Head of caudate nucleus (tissue), 42 donors: ENCODE data around the gene TNIK.

Experiments
- DNase-seq, 42 donors: peaks; one replicate each; pipeline versions ENCODE4 v3.0.0 to v3.0.0-alpha.2; 2020 to 2021; ENCODE audit warnings: mixed read lengths in 7 of 42
- intact Hi-C: fragments of 100-400 bp; cut with DNase I; formaldehyde crosslinking; loops from one replicate; pipeline ENCODE4 v1.15.0; 2022

TNIK gene

DNA sequence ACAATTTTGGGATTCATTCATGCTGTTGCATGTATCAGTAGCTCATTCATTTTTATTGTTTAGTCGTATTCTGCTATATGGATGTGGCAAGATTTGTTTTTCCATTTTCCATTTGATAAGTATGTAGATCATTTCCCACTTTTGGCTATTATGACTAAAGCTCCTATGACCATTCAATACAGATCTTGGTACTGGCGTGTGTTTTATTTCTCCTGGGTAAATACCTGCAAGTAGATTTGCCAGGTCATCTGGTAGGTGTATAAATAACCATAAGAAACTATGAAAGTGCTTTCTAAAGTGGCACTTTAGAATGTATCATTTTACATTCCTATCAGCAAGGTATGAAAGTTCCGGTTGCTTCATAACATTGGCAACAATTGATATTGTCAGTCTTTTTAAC lies 124.6 kb downstream of the TNIK start:
- intact Hi-C loops = no loop called here

DNA sequence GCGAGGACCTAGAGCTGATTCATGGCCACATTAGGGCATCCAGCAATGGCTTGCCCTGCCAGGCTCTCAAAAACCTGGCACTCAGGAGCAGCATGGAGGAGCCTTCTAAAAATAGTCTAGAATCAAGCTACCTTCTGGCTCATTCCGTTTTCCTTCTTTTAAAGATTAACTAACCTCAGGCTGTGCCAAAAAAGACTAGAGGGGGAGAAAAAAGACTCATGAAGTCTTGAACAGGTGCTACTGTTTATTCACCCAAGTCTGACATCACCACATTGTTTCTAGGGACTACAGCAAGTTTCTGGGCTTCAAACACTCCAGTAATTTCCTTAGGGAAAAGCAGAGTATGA lies 125.8 kb downstream of the TNIK start:
- DNase-seq = no peak
- intact Hi-C loops = no loop called here

More for the DNA sequence above, 124.6 kb downstream of the TNIK start:
- DNase-seq = no peak

DNA sequence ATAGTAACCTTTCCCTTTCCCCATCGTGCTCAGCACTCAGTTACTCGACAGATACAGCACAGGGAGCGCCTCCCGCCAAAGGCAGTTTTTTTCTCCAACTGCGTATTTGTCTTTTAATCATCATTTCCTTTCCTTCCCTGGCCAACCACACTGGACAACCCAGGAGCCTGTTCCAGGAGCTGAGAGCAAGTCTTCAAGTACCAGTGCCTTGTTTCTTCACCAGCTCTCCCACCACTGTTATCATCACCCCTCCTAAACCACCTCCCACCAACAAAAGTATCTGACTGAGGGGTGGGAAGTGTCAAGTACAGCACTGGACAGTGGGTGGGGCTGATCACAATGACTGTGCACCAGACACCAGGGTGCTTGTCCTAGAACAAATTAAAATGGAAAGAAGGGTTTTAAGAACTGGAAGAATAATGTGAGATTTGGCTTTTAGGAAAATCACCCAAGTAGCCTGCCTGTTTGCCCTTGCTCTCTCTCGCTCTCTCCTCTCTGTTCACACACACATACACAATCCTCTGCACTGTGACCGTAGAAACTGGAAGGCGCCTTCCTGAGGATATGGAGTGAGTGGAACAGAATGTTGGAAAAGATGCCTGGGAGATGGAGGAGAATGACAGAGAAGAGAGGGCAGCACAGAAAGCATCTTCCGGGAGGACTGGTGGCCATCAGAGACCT lies 126.3 kb downstream of the TNIK start:
- intact Hi-C loops = no loop called here
- DNase-seq = no peak

DNA sequence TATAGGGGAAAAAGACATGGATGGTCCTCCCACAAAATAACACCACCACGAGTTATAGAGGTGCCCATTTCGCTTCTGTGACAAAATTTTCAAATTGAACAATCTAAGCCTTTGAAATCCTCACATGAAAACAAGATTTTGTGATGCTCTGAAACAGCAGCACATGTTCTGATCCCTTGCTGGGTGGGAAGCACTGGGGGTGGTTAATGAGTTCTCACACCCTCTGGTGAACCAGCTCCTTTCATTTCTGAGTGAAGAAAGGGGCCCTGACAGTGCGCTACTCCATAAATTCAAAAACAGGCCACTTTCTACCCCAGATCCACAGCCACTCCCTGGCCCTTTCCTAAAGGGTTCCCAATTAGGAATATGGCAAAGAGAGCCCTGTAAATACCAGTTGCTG lies 129.3 kb downstream of the TNIK start:
- DNase-seq = peak in 23 of 42 donors; percentile 32 to 81 (median 55)
- intact Hi-C loops = no loop called here

DNA sequence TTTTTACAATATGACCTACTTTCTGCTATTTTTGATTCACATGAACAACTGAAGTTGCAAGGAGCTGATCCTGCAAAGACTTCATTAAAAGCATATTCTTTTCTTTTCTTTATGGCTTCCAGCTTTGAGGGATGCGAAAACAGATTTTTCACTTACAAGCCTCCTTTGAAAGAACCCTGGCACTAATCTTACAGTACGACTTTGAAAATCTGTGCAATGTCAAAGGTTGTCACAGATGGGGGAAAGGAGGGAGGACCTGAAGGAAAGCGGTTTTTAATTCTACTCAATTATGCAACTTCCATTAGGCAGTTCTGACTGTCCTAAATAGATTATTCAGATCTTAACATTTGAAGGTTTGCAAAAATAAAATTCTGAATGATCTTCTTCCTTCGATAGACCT lies 130.5 kb downstream of the TNIK start:
- DNase-seq = no peak
- intact Hi-C loops = loop anchor here (10.0 kb wide), 1 partner anchor 125 kb away; no protein-coding TSS in a partner anchor

DNA sequence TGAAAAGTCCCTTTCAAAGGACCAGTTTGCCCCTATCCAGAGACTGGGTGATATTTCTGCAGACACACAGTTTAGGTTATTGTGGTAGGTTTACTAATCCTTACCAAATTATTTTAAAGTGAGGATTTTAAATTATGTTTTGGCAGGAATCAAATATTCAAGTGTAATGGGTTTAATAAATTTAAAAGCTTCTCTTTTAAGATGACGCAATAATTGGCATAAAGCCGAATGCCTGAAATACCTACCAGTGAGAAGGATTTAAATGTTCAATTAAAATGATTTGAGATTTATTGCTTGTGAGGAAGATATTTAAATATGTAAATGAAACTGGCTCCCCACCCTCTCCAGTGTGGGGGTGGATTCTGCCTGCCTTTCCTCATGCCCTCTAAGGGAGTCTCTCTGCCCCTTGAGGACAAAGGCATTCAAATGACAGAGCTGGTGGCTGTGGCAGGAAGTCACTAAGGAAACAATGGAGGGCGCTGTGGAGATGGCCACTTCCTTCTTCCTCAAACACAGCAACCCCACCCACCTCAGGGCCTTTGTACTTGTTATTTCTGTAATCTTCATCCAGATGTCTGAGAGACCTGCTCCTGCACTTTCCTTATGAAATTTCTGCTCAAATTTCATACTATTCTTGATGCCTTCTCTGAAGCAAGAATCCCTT lies 131.7 kb downstream of the TNIK start:
- intact Hi-C loops = loop anchor here (10.0 kb wide), 1 partner anchor 126 kb away; no protein-coding TSS in a partner anchor
- peak in 17 of 42 donors; percentile 19 to 68 (median 46) for DNase-seq

DNA sequence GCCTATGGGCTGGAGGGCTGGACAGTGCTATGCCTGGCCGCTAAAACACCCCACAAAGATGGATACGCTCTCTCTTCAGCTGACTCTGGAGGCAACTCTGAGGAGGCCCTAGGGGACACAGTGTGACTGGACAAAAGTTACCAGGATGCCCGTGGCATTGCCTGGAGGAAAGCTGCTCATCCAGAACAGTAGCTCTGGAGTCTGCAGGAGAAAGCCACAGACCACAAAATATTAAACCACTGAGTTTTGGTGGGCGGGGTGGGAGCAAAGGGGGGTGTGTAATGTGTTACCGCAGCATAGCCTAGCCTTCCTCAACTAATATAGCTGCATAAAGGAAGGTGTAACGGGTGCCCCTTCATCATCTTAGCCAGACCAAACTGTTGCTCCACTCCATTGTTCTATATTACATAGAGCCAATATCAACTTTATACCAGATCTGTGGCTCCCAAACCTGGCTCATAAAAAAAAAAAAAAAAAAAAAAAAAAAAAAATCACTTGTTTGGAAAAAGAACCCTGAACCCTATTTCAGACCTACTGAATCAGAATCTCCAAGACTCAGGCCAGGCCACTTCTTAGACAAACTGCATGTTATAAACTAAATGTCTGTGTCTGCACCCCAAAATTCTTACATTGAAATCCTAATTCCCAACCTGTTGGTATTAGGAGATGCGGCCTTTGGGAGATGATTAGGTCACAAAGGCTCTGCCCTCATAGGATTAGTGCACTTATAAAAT lies 132.6 kb downstream of the TNIK start:
- intact Hi-C loops = loop anchor here (10.0 kb wide), 1 partner anchor 127 kb away; no protein-coding TSS in a partner anchor
- DNase-seq = no peak

DNA sequence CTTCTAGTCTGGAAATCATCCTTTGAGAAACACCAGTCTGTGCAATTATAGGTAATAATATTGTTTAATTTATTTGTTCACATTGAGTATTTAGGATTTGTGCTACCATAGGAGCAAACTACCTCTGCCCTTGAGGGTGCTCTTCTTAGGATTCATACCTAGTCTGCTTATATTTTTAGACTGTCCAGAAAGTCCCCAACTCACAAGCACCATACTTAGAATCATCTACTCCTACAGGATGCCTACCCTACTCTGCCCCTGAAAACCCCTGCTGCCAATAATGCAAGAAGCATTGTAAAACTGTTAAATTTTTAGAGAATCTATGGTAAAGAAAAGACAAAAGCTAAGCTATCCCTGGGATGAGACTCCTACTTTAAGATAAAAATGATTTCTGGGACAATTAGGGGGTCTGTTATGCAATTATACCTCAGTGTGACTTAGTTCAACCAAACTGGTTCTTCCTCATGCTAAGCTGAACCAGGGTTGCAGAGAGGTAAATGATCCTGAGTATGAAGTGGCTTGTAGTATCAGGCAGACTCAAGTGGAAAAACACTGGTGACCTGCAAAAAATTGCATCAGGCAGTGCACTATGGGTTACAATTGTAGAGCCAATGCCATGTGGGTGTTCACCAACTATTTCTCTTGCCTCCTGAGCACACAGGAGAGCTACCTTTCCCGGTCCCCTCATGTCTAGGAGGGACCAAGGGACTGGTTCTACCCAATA lies 133.3 kb downstream of the TNIK start:
- intact Hi-C loops = loop anchor here (10.0 kb wide), 1 partner anchor 128 kb away; no protein-coding TSS in a partner anchor
- no peak for DNase-seq

DNA sequence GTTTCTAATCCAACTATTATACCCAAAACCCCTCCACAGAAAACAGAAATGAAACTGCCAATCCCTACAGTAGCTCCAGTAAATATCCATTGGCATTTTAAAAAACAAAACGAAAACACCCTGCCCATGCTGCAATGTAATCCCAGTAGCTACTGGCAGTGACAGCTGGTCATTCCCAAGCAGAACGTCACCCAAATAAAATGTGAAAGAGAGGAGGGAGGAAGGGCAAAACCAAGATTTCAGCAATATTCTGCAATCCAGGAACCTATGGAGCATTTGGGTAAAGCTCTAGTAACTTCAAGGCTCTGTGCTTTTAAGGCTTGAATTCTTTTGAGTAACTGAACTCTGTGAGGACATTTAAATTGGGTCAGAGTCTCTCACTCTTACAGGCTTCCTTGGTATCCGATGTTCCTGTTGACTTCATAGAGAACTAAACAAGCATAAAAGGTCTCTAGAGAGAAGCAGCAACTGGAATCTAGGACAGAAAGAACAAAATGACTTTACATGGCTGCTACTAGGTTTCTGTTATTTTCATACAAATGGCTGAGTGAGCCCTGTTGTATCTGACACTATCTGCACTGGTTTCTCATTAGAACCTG lies 136.2 kb downstream of the TNIK start:
- intact Hi-C loops = loop anchor here (10.0 kb wide), 1 partner anchor 131 kb away; no protein-coding TSS in a partner anchor
- no peak for DNase-seq

DNA sequence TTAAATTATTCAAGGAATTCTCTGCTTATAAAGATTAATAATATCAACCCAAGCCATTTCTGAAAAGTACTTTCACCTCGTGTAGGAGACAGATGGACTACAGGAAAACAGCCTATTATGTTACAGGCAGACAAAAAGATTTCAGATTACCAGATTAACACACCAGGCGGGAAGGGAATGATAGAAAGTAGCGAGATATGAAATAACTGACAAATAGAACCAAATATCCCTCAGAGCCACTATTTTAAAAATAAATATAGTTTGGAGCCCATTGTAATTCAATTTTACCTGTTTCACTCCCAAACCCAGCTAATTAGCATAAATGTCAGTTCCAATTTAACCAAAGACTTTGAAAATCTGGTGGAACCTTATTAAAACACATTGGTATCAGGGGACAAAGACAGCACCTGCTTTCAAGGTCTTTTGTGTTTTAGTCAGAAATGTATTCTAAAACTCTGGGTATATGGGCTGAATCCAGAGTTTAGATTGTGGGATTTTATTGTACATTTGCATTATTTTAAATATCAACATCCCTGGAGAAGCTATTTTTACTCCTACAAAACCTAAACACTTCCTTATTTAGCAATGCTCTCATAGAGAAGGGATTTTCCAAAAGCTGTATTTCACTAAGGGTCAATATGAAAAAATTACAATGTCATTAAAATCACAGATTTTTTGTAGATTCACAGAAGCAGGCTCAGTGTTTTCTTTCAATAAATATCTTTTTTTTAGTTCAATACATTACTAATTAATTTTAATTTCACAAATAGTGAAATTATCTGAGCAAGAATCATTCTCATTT lies 138.4 kb downstream of the TNIK start:
- DNase-seq = no peak
- intact Hi-C loops = loop anchor here (10.0 kb wide), 1 partner anchor 133 kb away; no protein-coding TSS in a partner anchor

DNA sequence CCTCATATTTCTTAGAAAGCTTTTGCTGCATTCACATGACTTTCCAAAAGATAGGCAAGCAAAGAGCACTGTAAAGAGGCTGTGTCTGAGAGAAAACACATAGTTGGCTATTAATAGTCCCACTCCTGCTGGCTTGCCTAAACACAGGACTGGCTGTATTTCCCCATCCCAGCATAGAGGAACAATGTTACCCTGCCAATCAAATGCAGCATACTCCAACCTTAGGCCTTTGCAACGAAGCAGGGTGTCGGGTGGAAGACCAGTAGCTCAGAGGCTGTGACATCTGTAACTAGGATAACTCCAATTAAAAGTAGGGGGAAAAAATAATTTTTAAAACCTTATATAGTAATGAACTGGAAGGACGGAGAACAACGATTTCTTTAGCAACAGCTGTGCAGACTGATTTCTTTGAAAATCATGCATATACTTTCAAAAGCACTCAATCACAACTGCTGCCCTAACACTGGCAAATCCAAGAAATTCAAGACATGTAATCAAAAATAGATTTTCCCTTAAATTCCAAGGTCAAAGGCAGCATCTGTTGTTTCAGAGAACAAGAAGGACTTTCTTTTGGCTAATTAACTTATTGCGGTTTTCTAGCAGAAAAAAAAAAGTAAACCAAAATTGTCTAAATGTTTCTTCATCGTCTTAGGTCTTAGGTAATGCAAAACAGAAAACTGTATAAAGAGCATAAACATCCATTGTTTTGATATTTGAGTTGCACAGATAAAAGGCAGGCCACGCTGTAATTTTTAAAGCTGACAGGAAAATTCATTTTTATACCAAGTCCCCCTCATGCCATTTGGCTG lies 139.3 kb downstream of the TNIK start:
- intact Hi-C loops = loop anchor here (10.0 kb wide), 1 partner anchor 134 kb away; no protein-coding TSS in a partner anchor

DNA sequence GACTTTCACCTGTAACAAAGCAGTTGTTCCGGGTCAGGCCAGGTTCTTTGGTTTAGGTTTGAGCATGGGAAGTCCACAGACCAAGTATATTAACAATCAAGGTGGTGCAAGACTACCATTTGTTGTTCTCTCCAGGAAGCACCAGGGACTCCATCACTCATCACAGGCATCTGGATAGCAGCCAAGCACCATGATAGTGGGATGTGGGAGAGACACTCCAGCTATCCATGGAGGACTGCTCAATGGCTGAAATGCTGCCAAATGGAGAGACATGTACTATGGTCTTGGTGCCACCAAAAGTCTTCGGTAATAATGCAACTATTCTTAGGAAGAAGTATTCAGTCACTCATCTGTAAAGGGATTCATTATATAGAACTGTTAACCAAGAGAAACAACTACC lies 143.0 kb downstream of the TNIK start:
- intact Hi-C loops = no loop called here

More for the DNA sequence above, 139.3 kb downstream of the TNIK start:
- DNase-seq = peak in 8 of 42 donors; percentile 13 to 64 (median 44)

DNA sequence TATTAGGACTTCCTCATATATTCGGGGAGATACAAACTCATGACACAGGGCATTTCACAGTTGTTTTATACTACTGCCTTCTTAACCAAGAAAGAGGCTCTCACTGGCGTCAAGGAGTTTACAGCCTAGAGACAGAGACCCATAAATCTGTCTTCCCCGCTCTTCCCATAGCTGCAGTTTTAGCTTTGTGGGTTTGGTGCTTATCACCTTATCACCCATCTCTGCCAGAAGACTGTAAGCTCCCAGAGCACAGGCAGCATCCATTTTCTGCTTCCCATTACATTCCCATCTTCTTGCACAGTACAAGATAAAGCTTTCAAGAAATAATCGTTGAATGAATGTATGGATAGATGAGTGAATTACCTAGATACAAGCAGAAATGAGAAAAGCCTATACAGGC lies 144.3 kb downstream of the TNIK start:
- intact Hi-C loops = no loop called here
- DNase-seq = no peak

More for the DNA sequence above, 143.0 kb downstream of the TNIK start:
- DNase-seq = peak in 9 of 42 donors; percentile 25 to 73 (median 41)

DNA sequence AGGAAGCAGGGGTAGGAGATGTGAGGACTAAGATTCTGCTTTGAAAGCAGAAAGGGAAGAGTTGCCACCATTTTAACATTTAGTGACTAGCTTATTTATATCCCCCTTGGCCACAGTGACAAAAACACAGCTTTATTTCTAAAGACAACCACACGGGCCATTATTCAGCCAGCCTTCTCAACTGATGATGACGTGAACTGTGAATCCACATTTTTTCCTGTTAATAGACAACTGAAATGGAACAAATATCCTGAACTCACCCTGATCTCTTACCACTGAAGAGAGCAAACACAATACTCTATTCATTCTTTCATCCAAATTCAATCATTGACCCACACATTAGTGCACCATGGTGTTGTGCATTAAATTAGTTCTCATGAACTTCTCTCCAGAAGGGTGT lies 145.1 kb downstream of the TNIK start:
- DNase-seq = no peak
- intact Hi-C loops = no loop called here

DNA sequence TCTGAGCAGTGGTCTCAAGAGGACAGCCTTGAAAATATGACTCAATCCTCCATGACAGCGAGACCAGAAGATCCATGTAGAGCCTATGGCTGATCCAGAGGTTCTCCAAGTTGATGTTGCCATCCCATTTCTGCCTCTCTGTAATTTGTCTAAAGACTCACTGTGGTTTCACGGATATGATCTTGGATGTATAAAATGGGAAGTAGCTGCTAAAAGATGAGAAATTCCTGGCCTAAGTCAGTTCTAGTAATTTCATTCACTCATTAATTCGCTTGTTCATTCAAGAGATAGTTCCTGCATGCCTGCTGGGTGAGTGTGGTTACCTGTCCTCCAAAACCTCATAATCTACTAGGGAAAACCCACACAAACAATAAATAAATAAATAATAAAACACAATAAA lies 145.9 kb downstream of the TNIK start:
- DNase-seq = no peak

DNA sequence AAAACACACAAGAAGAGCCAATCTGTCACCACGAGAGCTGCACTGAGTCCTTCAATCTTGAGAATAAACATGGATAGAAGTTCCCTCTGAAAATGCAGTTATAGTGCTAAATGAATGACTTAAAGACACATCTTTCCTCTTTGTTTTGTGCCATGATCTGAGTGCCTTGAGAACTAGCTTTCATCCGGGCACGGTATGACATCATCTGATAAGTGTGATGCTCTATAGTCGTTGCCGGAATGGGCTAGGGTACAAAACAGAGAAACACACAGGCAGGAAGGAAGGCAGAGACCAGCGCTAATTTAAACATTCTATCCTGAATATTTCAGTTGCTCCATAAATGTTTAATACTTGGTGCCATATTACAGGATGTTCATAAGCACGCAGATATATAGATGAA lies 146.5 kb downstream of the TNIK start:
- intact Hi-C loops = no loop called here

More for the DNA sequence above, 145.9 kb downstream of the TNIK start:
- intact Hi-C loops = no loop called here

DNA sequence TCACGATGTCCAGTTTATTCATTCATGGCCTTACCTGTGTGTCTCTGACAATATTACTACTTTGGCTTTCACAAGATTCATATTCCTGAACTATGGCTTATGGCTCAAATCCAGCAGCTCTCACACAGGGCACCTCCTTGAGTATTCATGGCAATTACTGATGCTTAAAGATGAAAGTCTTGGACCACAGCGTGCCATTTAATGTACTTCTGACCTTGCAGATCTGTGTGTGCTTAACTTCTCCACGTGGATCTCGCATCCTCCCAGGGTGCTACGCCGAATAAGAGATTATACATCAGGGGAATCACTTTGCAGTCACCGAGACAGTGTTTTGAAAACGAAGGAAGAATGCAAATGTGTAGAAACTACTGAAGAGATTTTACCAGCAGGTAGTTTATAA lies 147.5 kb downstream of the TNIK start:
- no peak for DNase-seq
- intact Hi-C loops = no loop called here

More for the DNA sequence above, 146.5 kb downstream of the TNIK start:
- no peak for DNase-seq
